HG03439 (cell line): ENCODE data around the gene AUTS2.

Experiments
- ATAC-seq: cut with Tn5 transposase; IDR thresholded peaks from one replicate; pipeline ENCODE4 v1.9.1; 2021; ENCODE audit warnings: mild to moderate bottlenecking, moderate library complexity; ENCODE audit not compliant: unreplicated experiment

The AUTS2 gene

GRCh38 chr7:69922026-69922803 is 323.9 kb downstream of the AUTS2 start:
- ATAC-seq = peak; percentile 77

GRCh38 chr7:69927461-69927860 is 329.2 kb downstream of the AUTS2 start:
- no peak for ATAC-seq

- ATAC-seq = no peak
These were observed 330.3 kb downstream of the AUTS2 start for GRCh38 chr7:69928621-69929020.

- ATAC-seq = no peak
These were observed 331.3 kb downstream of the AUTS2 start for GRCh38 chr7:69929622-69930021.

- ATAC-seq = no peak
These were observed 333.9 kb downstream of the AUTS2 start for GRCh38 chr7:69932034-69932628.

GRCh38 chr7:69934144-69934903 is 336.0 kb downstream of the AUTS2 start:
- ATAC-seq = no peak

GRCh38 chr7:69935107-69935506 is 336.8 kb downstream of the AUTS2 start:
- no peak for ATAC-seq

- ATAC-seq = no peak
These were observed 338.8 kb downstream of the AUTS2 start for GRCh38 chr7:69937097-69937496.

- ATAC-seq = no peak
These were observed 341.0 kb downstream of the AUTS2 start for GRCh38 chr7:69939317-69939716.

- ATAC-seq = no peak
These were observed 342.9 kb downstream of the AUTS2 start for GRCh38 chr7:69941077-69941651.

GRCh38 chr7:69942573-69942972 is 344.3 kb downstream of the AUTS2 start:
- no peak for ATAC-seq

- ATAC-seq = no peak
These were observed 348.6 kb downstream of the AUTS2 start for GRCh38 chr7:69946901-69947300.

GRCh38 chr7:69947998-69948397 is 349.7 kb downstream of the AUTS2 start:
- no peak for ATAC-seq

GRCh38 chr7:69949122-69949521 is 350.8 kb downstream of the AUTS2 start:
- no peak for ATAC-seq

- no peak for ATAC-seq
These were observed 353.2 kb downstream of the AUTS2 start for GRCh38 chr7:69951458-69951857.

GRCh38 chr7:69953136-69954067 is 355.1 kb downstream of the AUTS2 start:
- ATAC-seq = no peak

GRCh38 chr7:69956541-69956940 is 358.3 kb downstream of the AUTS2 start:
- ATAC-seq = no peak

- no peak for ATAC-seq
These were observed 359.4 kb downstream of the AUTS2 start for GRCh38 chr7:69957661-69958060.

GRCh38 chr7:69959789-69960499 is 361.7 kb downstream of the AUTS2 start:
- ATAC-seq = no peak

GRCh38 chr7:69961436-69961835 is 363.2 kb downstream of the AUTS2 start:
- no peak for ATAC-seq
